HG02870 (cell line): Measurements from ENCODE around the gene GLIS1.

Experiments used
- ATAC-seq: cut with Tn5 transposase; IDR thresholded peaks from one replicate; pipeline ENCODE4 v1.9.1; 2021; ENCODE audit warnings: mild to moderate bottlenecking, moderate library complexity; ENCODE audit not compliant: unreplicated experiment

The GLIS1 gene

GRCh38 chr1:53681351-53681976 is 57.5 kb downstream of the GLIS1 start:
- no peak for ATAC-seq

GRCh38 chr1:53680868-53681267 is 58.1 kb downstream of the GLIS1 start:
- ATAC-seq = no peak

GRCh38 chr1:53678938-53679825 is 59.8 kb downstream of the GLIS1 start:
- ATAC-seq = no peak

GRCh38 chr1:53678507-53678906 is 60.5 kb downstream of the GLIS1 start:
- ATAC-seq = no peak

GRCh38 chr1:53678046-53678445 is 60.9 kb downstream of the GLIS1 start:
- no peak for ATAC-seq

GRCh38 chr1:53677486-53677885 is 61.5 kb downstream of the GLIS1 start:
- no peak for ATAC-seq

- no peak for ATAC-seq
Measured at GRCh38 chr1:53672785-53673184, 66.2 kb downstream of the GLIS1 start.

GRCh38 chr1:53672243-53672642 is 66.7 kb downstream of the GLIS1 start:
- ATAC-seq = no peak

GRCh38 chr1:53669621-53670191 is 69.3 kb downstream of the GLIS1 start:
- ATAC-seq = no peak

GRCh38 chr1:53666566-53666965 is 72.4 kb downstream of the GLIS1 start:
- no peak for ATAC-seq

- no peak for ATAC-seq
Measured at GRCh38 chr1:53665996-53666395, 73.0 kb downstream of the GLIS1 start.

- ATAC-seq = no peak
Measured at GRCh38 chr1:53663529-53664300, 75.2 kb downstream of the GLIS1 start.

- no peak for ATAC-seq
Measured at GRCh38 chr1:53662951-53663350, 76.0 kb downstream of the GLIS1 start.

GRCh38 chr1:53662169-53662568 is 76.8 kb downstream of the GLIS1 start:
- no peak for ATAC-seq

GRCh38 chr1:53661496-53661895 is 77.5 kb downstream of the GLIS1 start:
- no peak for ATAC-seq

- no peak for ATAC-seq
Measured at GRCh38 chr1:53660666-53661065, 78.3 kb downstream of the GLIS1 start.

GRCh38 chr1:53659436-53659835 is 79.5 kb downstream of the GLIS1 start:
- ATAC-seq = no peak

- no peak for ATAC-seq
Measured at GRCh38 chr1:53658489-53659230, 80.3 kb downstream of the GLIS1 start.

GRCh38 chr1:53657891-53658396 is 81.0 kb downstream of the GLIS1 start:
- no peak for ATAC-seq

- no peak for ATAC-seq
Measured at GRCh38 chr1:53657531-53657805, 81.5 kb downstream of the GLIS1 start.
